SK-N-MC (cell line): ENCODE measurements around the gene GNG11.
"Not testable (repeated sequence)": the region's sequence is repeated elsewhere in the genome, so short reads cannot be mapped to it uniquely, and the experiment has no call there.

Experiments
- DNase-seq: peaks from one replicate; pipeline ENCODE4 v3.0.0-alpha.2; 2011; ENCODE audit warnings: low read depth, low spot score
- H3K27ac ChIP-seq: fragments of 200-600 bp; sonication (generic); 2 replicates; pipeline ENCODE4 v1.5.1; 2016; ENCODE audit warnings: mixed run types
- H3K36me3 ChIP-seq: fragments of 200-600 bp; sonication (generic); 2 replicates; pipeline ENCODE4 v1.6.1; 2017; ENCODE audit warnings: antibody characterized with exemption, low read length, mixed read lengths; ENCODE audit not compliant: insufficient read depth
- H3K4me3 ChIP-seq: fragments of 200-600 bp; sonication (generic); 2 replicates; pipeline ENCODE4 v1.5.1; 2016
- H3K9ac ChIP-seq: fragments of 200-600 bp; sonication (generic); 2 replicates; pipeline ENCODE4 v1.8.0; 2017; ENCODE audit warnings: mixed run types, mixed read lengths; ENCODE audit not compliant: insufficient read length
- H3K9me3 ChIP-seq: fragments of 200-600 bp; sonication (generic); 2 replicates; pipeline ENCODE4 v1.6.1; 2017; ENCODE audit warnings: low read depth, mild to moderate bottlenecking, antibody characterized with exemption, low read length, moderate library complexity, mixed read lengths
- EZH2 ChIP-seq: fragments of 200-600 bp; sonication (generic); IDR thresholded peaks from one replicate; pipeline ENCODE4 v1.6.1; 2017; ENCODE audit warnings: antibody characterized with exemption
- FOXP2 ChIP-seq: optimal IDR thresholded peaks from 2 replicates; pipeline ENCODE3; 2011; ENCODE audit warnings: mild to moderate bottlenecking, moderate library complexity; ENCODE audit not compliant: insufficient read depth; ENCODE audit errors: extremely low read length, control extremely low read depth
- POLR2AphosphoS5 ChIP-seq: IDR thresholded peaks from 2 replicates; pipeline ENCODE4 v1.6.1; 2012; ENCODE audit warnings: mild to moderate bottlenecking, low read depth, low read length, borderline replicate concordance

The GNG11 gene

DNA sequence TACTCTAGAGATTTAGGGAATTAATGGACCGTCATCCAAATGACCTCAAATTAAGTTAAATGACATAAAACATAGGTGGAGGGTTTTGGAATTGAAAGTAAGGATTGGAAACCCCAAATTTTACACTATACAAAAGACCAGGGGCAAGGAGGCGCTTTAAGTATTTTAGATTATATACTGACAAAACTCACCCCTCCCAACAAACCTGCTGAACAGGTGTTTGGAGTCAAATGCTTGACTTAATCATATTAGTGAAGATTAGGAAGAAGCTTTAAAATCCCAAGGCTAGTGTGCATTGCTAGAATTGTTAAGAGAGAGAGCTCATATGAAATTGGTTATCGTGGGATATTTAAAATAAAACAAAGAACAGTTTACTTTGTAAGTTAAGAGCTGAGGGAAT is 15.3 kb upstream of the GNG11 start, which contains the start of gene GNGT1:
GNGT1 (plus strand) TSS at position 301 of the 400 bp plus-strand sequence. CDS start 180 bp downstream, outside the sequence.
- TF ChIP-seq EZH2 = no peak
- TF ChIP-seq POLR2AphosphoS5 = no peak
- no peak for TF ChIP-seq FOXP2
- H3K4me3 ChIP-seq = no peak within 1 kb of the TSS
- H3K27ac ChIP-seq = no peak within 1 kb of the TSS
- no peak for DNase-seq
- no peak within 1 kb of the TSS for H3K9ac ChIP-seq
- H3K36me3 ChIP-seq = no peaks in the 10 kb centered on the region
- no peaks in the 10 kb centered on the region for H3K9me3 ChIP-seq

DNA sequence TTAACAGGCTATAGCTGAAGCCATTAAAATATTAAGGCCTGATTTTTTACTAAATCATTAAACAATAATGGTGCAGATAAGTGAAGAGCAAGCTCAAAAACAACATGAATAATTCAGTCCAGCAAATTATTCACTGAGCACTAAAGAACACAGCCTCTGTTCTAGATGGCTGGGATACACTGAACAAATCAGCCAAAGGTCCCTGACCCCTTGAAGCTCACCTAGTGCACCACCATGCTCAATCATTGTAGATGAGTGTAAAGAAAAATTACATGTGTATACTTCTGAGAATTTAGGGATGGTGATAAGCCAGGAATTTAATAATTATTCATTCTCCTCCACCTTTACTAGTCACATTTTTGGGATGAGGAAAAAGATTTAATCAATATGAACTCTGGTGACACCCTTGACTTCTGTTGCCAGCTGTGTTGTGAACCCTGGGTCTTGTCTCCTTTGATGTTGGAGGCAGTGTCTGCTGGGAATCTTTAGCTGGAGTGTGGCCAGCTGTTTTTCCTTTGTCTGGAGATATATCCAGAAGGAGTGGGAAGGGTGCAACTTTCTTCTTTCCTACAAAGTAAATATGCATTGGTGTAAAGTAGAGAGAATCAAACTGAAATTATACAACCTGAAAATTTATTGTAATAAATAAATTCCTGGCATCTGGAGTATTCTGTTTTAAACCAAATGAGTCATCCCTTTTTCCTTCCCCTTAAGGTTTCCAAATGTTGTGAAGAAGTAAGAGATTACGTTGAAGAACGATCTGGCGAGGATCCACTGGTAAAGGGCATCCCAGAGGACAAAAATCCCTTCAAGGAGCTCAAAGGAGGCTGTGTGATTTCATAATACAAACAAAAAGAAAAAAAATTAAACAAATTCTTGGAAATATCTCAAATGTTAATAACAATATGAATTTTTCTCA is 11.2 kb upstream of the GNG11 start:
- Histone ChIP-seq H3K36me3 (no peaks in the 10 kb centered on the region), H3K4me3 (no peak overlapping the region), H3K27ac (peak overlapping the region; percentile 3; the same call in 1 of the 2 replicates), H3K9me3 (no peaks in the 10 kb centered on the region), H3K9ac (no peak overlapping the region)
- no peak for TF ChIP-seq EZH2
- TF ChIP-seq FOXP2 = no peak
- TF ChIP-seq POLR2AphosphoS5 = no peak
- no peak for DNase-seq

DNA sequence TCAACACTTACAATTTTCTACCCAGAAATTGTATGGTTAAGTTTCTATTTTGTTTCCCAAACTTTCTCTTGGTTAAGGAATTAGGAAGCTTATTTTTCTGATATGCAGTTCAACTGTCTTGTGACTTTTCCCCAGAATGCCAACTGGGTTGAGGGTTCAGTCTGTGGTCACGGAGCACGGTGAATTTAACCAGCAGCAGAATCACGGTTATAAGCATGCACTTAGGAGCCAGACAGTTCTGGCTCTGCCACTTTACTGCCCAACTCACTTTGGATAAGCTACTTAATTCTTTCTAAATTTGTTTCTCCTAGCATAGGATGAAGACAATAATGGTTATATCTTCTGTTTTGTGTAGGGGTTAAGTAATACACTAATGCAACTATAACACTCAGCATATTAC is 10.3 kb upstream of the GNG11 start:
- H3K9ac ChIP-seq, H3K27ac ChIP-seq, DNase-seq, H3K9me3 ChIP-seq, H3K4me3 ChIP-seq, H3K36me3 ChIP-seq: not testable (repeated sequence)

DNA sequence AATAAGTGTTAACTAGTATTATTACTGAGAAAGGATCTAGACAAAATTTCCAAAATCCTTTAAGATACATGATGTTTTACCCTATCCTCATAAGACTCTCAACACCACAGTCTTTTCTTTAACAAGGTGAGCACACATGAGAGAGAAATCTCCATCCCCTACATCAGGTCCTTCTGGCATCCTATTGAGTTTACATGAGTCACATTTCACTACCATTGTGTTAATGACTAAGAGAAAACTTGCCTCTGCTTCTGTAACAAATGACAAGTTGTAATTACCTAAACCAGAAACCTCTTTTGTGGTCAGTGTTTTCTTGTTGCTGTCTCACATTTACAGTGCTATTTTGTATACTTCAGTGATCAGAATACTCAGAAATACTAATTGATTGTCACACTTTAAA is 9.9 kb upstream of the GNG11 start:
- H3K9me3 ChIP-seq, H3K36me3 ChIP-seq, H3K9ac ChIP-seq, H3K4me3 ChIP-seq, H3K27ac ChIP-seq, DNase-seq: not testable (repeated sequence)

DNA sequence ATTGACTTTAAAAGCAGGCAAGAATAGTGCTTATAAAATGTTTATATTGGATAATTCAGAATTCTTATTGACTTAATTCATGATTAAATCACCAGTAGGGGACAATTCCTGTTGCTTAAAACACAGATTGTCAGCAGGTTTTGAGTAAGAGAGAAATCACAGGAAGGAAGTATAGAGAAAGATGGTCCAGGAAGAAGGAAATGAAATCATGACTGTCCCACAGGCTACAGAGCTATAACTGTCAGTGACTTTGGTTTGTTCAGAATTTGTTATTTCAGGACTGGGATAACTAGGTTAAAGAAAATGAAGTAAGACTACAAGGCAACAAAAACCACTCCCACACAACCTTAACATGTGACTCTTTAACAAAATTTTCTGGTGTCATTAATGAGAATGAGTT is 8.3 kb upstream of the GNG11 start:
- H3K27ac ChIP-seq = peak overlapping the region; percentile 82
- no peak overlapping the region for H3K9ac ChIP-seq
- H3K4me3 ChIP-seq = peak overlapping the region; percentile 43; the same call in 1 of the 2 replicates
- TF ChIP-seq POLR2AphosphoS5 (peak; percentile 40; the same call in 1 of the 2 replicates), FOXP2 (no peak), EZH2 (no peak)
- H3K36me3 ChIP-seq = no peaks in the 10 kb centered on the region
- no peaks in the 10 kb centered on the region for H3K9me3 ChIP-seq
- DNase-seq = no peak

DNA sequence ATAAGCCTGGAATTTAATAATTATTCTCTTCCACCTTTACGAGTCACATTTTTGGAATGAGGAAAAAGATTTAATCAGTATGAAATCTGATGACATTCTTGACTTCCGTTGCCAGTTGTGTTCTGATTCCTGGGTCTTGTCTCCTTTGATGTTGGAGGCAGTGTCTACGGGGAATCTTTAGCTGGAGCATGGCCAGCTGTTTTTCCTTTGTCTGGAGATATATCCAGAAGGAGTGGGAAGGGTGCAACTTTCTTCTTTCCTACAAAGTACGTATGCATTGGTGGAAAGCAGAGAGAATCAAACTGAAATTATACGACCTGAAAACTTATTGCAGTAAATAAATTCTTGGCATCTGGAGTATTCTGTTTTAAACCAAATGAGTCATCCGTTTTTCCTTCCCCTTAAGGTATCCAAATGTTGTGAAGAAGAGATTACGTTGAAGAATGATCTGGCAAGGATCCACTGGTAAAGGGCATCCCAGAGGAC is 6.9 kb upstream of the GNG11 start:
- no peak for TF ChIP-seq EZH2
- no peak for TF ChIP-seq FOXP2
- no peak for TF ChIP-seq POLR2AphosphoS5
- Histone ChIP-seq H3K27ac (peak overlapping the region; percentile 82), H3K4me3 (peak overlapping the region; percentile 70), H3K9me3 (no peaks in the 10 kb centered on the region), H3K36me3 (no peaks in the 10 kb centered on the region), H3K9ac (peak overlapping the region; percentile 42)
- no peak for DNase-seq

DNA sequence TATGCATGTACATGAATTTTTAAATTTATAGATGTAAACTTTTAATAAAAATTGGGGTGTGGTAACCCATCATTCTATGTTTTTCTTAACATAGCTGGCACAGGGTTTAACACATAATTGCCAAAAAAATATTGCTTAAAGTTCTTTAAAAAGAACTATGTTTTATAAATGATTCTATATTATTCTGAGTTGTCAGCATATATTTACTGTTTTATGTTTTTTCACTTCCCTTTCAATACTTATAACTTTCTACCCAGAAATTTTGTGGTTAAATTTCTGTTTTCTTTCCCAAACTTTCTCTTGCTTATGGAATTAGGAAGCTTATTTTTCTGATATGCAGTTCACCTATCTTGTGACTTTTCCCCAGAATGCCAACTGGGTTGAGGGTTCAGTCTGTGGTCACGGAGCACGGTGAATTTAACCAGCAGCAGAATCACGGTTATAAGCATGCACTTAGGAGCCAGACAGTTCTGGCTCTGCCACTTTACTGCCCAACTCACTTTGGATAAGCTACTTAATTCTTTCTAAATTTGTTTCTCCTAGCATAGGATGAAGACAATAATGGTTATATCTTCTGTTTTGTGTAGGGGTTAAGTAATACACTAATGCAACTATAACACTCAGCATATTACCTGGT is 6.2 kb upstream of the GNG11 start:
- H3K4me3 ChIP-seq = peak overlapping the region; percentile 70
- H3K27ac ChIP-seq = peak overlapping the region; percentile 82
- H3K9me3 ChIP-seq, H3K9ac ChIP-seq, H3K36me3 ChIP-seq, DNase-seq: not testable (repeated sequence)

DNA sequence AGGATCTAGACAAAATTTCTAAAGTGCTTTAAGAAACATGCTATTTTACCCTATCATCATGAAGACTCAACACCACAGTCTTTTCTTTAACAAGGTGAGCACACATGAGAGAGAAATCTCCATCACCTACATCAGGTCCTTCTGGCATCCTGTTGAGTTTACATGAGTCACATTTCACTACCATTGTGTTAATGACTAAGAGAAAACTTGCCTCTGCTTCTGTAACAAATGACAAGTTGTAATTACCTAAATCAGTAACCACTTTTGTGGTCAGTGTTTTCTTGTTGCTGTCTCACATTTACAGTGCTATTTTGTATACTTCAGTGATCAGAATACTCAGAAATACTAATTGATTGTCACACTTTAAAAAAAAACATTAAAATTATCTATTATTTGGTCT is 5.6 kb upstream of the GNG11 start:
- not testable (repeated sequence) for H3K4me3 ChIP-seq, H3K9me3 ChIP-seq, H3K27ac ChIP-seq, H3K9ac ChIP-seq, DNase-seq, H3K36me3 ChIP-seq

DNA sequence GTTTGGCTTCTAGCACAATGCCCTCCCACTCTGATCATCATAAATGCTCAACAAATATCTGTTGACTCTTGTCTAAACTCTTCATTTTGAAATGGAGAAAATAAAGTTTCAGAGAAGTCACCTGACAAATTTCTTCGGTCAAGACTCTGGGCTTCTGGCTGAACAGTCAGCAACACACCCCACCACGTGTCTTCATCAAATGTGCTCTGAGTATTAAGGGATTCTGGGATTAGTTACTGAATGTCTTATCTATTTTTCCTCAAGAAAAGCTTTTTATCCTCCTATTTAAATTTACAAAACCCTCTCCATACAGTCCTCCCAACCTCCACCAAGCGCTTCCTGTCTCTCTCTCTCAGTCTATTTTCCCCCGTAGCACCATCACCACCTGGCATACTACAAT is 5.2 kb upstream of the GNG11 start:
- H3K27ac ChIP-seq, DNase-seq, H3K4me3 ChIP-seq, H3K9me3 ChIP-seq, H3K9ac ChIP-seq, H3K36me3 ChIP-seq: not testable (repeated sequence)
